WTC11 (cell line): ENCODE data around the gene TNIP3.

Source experiments
- ELF4 ChIP-seq: sonication (generic); formaldehyde crosslinking; IDR thresholded peaks from 2 replicates; pipeline ENCODE4 v1.8.1; 2022; ENCODE audit warnings: low read depth, mild to moderate bottlenecking, moderate library complexity, missing genetic modification reagents
- TF ChIP-seq, protein P1 (sequence below): fragments of 200-600 bp; IDR thresholded peaks from 2 replicates; pipeline ENCODE4 v1.8.0; 2022; ENCODE audit warnings: antibody characterized with exemption

DNA sequence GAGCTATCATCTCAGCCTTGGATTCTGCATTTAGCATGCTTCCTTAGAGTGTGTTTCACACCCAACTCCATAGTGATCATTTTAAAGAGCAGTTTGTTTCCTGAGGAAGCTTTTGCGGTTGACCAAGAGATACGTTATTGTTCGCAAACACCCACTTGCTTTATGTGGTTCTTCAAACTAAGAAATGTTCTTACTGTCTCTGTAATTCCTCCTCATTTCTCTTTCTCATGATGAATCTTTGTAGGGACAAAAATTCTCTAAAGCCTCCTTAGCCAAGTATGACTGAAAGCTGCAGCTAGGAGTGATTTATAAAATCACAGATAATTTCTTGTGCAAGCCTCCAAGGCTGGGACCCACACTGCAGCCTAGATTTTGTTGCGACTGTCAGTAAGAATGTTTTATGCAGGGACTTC lies 10.0 kb downstream of the TNIP3 start:
- TF ChIP-seq, protein P1, sequence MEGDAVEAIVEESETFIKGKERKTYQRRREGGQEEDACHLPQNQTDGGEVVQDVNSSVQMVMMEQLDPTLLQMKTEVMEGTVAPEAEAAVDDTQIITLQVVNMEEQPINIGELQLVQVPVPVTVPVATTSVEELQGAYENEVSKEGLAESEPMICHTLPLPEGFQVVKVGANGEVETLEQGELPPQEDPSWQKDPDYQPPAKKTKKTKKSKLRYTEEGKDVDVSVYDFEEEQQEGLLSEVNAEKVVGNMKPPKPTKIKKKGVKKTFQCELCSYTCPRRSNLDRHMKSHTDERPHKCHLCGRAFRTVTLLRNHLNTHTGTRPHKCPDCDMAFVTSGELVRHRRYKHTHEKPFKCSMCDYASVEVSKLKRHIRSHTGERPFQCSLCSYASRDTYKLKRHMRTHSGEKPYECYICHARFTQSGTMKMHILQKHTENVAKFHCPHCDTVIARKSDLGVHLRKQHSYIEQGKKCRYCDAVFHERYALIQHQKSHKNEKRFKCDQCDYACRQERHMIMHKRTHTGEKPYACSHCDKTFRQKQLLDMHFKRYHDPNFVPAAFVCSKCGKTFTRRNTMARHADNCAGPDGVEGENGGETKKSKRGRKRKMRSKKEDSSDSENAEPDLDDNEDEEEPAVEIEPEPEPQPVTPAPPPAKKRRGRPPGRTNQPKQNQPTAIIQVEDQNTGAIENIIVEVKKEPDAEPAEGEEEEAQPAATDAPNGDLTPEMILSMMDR = no peak
- no peak for TF ChIP-seq ELF4 (CRISPR knock-in tag)
